HG03025 (cell line): ENCODE results near the gene SYCP2.

Source experiments
- ATAC-seq: cut with Tn5 transposase; IDR thresholded peaks from one replicate; pipeline ENCODE4 v1.9.1; 2021; ENCODE audit warnings: mild to moderate bottlenecking, moderate library complexity; ENCODE audit not compliant: unreplicated experiment, low FRiP score

The SYCP2 gene

GRCh38 chr20:59945731-59946130, 12.3 kb upstream of the SYCP2 start:
- no peak for ATAC-seq

DNA sequence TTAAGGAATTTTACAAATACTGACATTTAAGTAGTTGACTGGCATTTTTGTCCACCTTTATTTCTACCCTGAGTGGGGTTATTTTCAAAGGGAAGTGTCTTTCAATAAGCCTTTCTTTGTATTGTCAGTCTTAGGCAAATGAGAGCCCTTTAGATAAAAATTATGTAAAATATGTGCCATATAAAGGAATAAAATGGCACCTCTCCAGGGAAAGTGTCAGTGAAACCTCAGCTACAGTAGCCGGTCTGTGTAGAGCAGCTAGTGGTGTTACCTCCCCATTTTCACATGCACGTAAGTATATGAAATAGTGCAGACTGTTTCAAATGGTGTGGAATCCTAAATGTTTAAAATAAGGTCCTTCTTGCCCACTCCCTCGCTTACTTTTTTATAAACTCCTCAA, 11.7 kb upstream of the SYCP2 start:
- no peak for ATAC-seq

DNA sequence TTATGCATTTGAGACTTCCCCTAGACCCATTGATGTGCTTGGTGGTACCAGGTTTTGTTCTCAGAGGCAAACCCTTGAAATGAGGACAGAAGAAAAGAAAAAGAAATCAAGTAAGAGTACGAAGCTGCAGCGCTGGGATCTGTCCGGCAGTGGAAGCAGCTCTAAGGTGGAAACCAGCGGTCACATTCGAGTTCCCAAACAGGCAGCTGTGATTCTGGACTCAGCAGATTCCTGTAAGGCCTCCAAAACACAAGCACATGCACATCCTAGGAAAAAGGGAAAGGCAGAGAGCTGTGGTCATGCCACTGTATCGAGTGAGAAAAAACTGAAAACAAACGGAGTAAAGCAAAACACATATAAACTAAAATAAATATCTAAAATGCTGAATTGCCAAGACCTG, 11.3 kb upstream of the SYCP2 start:
- ATAC-seq, result no peak

- ATAC-seq, result no peak
Measured at GRCh38 chr20:59942245-59942644, 8.8 kb upstream of the SYCP2 start.

- no peak for ATAC-seq
Measured at GRCh38 chr20:59940956-59941294, 7.5 kb upstream of the SYCP2 start.

DNA sequence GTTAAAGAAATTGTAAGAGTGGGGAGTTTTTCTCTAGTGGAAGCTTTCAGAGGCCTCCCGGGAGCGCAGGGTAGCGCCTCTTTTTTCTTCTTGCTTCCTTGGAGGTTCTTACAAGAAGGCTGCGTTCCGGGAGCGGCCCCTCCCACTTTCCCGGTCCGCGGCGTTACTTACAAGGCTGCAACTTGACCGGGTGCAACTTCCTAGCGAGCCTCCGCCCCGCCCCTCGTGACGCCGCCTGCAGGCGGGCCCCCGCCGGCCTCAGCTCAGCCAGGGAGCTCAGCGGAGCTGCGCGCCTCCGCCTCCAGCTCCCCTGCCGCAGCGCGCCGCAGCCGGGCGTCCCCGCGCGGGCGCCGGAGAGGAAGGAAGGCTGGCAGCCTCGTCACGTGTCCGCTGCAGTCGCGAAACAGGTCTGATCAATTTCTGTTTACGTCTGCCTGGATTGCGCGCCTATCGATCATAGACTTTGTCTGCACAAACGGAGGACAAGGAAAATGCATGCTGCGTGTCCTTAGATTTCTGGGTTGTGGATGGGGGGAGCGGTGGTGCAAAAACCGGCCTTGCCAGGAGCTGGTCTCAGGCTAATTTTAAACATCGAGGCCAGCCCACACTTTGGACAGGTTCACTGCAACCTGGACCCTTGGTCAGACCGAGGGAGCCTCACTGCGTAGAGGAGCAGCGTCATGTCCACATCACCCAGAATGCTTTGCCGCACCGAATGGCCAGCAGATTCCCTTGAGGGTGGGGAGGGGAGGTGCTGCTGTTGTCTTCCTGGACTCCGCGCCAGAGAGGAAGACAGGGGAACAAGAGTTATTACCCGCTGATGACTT, 6.9 kb upstream of the SYCP2 start, which contains the start of the genes FAM217B and PPP1R3D:
Gene FAM217B (plus strand): TSS at position 261 of the 827 bp plus-strand sequence. CDS start 3,555 bp downstream, outside the sequence.
Gene PPP1R3D (minus strand): TSS at position 177 of the 827 bp plus-strand sequence. CDS start 374 bp downstream, outside the sequence.
- peak; percentile 96 for ATAC-seq

DNA sequence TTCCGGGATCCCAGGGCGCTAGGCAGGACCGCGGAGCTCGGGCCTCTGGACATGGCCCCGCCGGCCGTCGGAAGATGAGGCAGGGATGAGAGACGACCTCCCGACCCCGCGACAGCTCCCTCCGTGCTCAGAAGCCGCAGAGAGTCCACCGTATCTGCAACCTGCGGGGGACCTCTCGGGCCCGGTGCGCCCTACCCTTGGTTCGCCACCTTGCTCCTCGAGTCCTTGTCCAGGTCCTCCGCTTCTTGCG, 6.4 kb upstream of the SYCP2 start:
- peak; percentile 38 for ATAC-seq

GRCh38 chr20:59939052-59939878, 5.8 kb upstream of the SYCP2 start:
- ATAC-seq, result no peak

DNA sequence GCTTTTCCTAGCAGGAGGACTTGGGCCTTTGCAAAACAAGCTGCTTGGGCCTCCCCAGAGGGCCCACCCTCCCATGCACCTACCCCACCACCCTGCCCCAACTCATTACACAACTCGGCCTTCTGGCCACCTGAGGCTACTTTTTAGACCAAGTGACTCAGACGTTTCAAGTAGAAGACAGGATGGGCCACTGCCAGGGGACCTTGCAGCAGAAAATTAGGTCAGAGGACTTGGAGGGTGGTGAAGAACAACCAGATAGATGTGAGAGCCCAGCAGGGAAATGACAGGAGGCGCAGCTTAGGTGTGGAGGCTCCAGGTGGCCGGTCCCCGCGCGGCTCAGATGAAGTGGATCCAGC, 5.2 kb upstream of the SYCP2 start:
- no peak for ATAC-seq

GRCh38 chr20:59938221-59938620, 4.8 kb upstream of the SYCP2 start:
- no peak for ATAC-seq

DNA sequence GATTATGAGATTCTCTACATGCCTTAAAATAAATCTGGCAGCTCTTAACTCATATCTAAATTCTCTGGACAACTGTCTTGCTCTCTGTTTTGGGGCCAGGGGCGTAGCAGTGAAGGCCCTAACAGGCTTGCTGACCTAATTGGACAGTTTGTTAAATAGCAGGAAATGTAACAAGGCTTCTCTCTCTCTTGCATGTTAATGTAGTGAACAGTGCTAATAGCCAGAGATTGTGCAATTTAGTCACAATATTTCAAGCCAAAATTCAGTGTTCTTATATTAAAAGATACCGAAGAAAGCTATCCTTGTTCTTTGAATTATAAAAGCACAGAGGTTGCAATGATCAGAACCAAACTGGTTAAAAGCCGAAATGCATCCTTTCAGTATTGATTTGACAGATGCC, 3.7 kb upstream of the SYCP2 start:
- ATAC-seq, result no peak

GRCh38 chr20:59936409-59936808, 3.0 kb upstream of the SYCP2 start:
- no peak for ATAC-seq

- no peak for ATAC-seq
Measured at GRCh38 chr20:59935457-59936185, 2.2 kb upstream of the SYCP2 start.

DNA sequence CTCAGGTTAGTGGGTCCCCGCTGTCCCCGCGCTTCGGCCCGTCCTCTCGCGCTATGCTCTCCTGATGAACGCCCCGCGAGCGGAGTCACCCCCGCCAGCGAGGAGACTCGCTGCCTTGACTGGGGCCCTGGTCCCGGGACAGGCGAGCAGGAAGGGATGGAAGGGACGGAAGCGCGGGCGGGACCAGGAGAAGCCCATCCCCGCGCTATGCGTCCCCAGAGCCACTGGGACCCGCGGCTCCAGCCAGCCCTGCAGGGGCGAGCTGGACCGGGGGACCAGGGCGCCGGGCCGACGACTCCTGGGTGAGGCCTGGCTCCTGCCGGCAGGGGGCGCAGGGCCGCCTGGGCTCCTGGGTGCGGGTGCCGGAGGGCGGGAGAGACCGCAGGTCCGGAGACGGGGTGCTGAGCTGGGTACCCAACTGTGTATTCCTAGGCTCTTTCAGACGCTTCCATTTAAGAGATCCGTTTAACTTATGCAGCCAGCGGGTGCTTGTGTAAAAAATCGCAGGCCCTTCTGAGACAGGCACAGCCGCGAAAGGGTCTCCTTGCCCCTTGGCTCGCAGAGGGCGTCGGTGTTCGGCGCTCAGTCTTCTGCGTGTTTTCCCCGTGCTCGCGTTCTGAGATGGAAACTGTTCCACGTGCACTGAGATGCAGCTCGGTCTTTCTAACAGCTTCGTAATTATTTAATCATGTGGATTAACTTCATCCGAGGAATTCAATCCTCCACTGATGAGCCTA, 580 bp upstream of the SYCP2 start:
- peak; percentile 67 for ATAC-seq

GRCh38 chr20:59932616-59933295, 681 bp downstream of the SYCP2 start:
- ATAC-seq, result no peak

- no peak for ATAC-seq
Measured at GRCh38 chr20:59931511-59932312, 1.7 kb downstream of the SYCP2 start.

DNA sequence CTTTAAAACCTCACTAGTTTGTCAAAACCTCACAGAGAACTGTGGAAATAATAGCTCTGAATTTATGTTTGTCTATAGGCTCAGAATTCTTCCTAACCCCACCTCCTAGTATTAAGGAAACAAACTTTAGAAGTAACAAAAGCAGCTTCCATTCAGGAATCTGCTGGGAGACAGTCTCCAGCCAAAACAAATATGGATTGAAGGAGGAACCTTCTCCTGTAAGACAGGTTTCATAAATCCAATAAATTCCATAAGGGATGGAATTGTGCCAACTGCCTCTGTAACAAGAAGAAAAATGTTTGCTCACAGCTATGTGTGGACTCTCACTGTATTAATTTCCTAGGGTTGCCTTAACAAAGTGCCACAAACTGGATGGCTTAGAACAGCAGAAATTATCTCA, 7.5 kb downstream of the SYCP2 start:
- no peak for ATAC-seq

GRCh38 chr20:59925359-59925758, 8.1 kb downstream of the SYCP2 start:
- ATAC-seq, result no peak

- no peak for ATAC-seq
Measured at GRCh38 chr20:59923514-59923913, 9.9 kb downstream of the SYCP2 start.
